Naive thymus-derived CD8-positive, alpha-beta T cell (primary cell): ENCODE measurements around the gene DNAH1. TPM values are rescaled to one million over a fixed set of nuclear protein-coding genes. Genes with fewer than 3 reads are reported as not detected.
"Not testable (repeated sequence)": the region's sequence is repeated elsewhere in the genome, so short reads cannot be mapped to it uniquely, and the experiment has no call there.

Source experiments
- ATAC-seq, 2 donors: fragments of 150-1000 bp; cut with Tn5 transposase in 1 of 2; sonication (Bioruptor Pico), chemical (Tn5 transposase) in 1 of 2; 1 replicate in 1 of 2; 2 replicates in 1 of 2; pipeline ENCODE4 v1.10.0; 2021; ENCODE audit warnings: mild to moderate bottlenecking in 2 of 2, moderate library complexity in 2 of 2
- POLR2A ChIA-PET: fragments of 350-600 bp; sonication (Branson Sonifier 250); formaldehyde crosslinking; loops from one replicate; lab custom pipeline; 2021; ENCODE audit warnings: antibody characterized with exemption; lab: Charles Lee
- DNase-seq, 10 donors: peaks; one replicate each; pipeline versions ENCODE4 v3.0.0 to v3.0.0-alpha.2; 2020 to 2022
- H3K27ac Mint-ChIP-seq, 10 donors: one replicate each; pipeline ENCODE4 v1.8.0; 2020 to 2022; ENCODE audit warnings: mild to moderate bottlenecking in 10 of 10, mixed read lengths in 10 of 10, moderate library complexity in 4 of 10, inconsistent platforms in 1 of 10
- H3K27me3 Mint-ChIP-seq, 5 donors: one replicate each; pipeline ENCODE4 v1.8.0; 2021 to 2022; ENCODE audit warnings: mixed read lengths in 5 of 5
- H3K36me3 Mint-ChIP-seq, 3 donors: one replicate each; pipeline ENCODE4 v1.8.0; 2020 to 2022; ENCODE audit warnings: mixed read lengths in 3 of 3, mild to moderate bottlenecking in 2 of 3, inconsistent platforms in 1 of 3
- H3K4me1 Mint-ChIP-seq, 4 donors: one replicate each; pipeline ENCODE4 v1.8.0; 2021 to 2022; ENCODE audit warnings: mixed read lengths in 4 of 4
- H3K4me3 Mint-ChIP-seq, 10 donors: one replicate each; pipeline ENCODE4 v1.8.0; 2020 to 2022; ENCODE audit warnings: mild to moderate bottlenecking in 10 of 10, mixed read lengths in 10 of 10, moderate library complexity in 6 of 10, inconsistent platforms in 1 of 10
- H3K9me3 Mint-ChIP-seq, 9 donors: one replicate each; pipeline ENCODE4 v1.8.0; 2020 to 2022; ENCODE audit warnings: mixed read lengths in 9 of 9, mild to moderate bottlenecking in 3 of 9, inconsistent platforms in 1 of 9, moderate library complexity in 1 of 9
- polyA plus RNA-seq, 3 donors: library from polyadenylated mRNA; unstranded; fragments of 300-500 nt; fragmentation: Illumina TruSeq; gene quantifications; one replicate each; pipeline ENCODE4 v1.2.3, GENCODE V29; 2021
- total RNA-seq, 8 experiments: library from RNA in 2 of 8; stranded (reverse) in 2 of 8; gene quantifications; one replicate each; pipeline ENCODE4 v1.2.3 and lab custom pipeline; 2021 to 2026

The DNAH1 gene
- total RNA-seq, result 10 to 100 TPM; 39.4 to 41.4 TPM
- polyA plus RNA-seq, result 1 to 10 TPM in 2 of 3 donors, under 1 TPM in 1; 0.21 to 1.3 (median 1.1) TPM
- 52.7 to 273 (median 113) reads per million in 6 experiments for total RNA-seq (lab: John Stamatoyannopoulos, UW)

DNA sequence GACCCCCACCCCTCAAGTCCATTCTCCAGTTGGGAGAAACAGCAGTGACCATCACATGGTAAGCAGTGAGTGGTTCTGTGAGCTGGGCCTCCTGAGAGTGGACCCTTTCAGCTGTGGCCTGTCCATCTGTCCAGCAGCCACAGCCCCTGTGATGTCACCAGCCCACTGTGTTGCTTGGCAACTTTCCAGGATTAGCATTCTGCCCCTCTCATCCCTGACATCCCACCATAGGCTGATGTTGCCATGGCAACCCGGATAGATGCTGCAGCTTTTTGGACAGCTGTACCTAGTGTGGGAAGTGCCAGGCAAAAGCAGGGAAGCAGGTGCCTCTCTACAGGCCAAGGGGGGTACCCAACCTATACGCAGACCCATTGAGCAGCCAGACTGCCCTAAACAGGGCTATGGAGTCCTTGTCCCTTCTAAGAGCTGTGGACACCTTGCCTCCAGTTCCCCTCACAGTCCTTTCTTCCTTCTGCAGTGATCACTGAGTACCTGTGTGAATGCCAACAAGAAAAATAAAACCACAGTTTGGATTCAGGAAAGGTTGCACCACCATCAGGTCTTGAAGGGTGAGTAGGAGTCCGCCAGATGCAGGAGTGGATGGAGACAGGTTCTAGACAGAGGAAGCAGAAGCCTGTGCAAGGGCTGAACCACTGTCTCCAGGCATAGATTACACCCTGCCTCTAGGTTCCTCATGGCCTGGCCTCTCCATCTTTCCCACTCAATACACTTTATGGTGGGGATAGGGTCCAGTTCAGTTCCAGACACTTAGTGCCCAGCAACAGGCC, at the start of gene DNAH1:
TSS of gene DNAH1 (plus strand) at position 343 of the 788 bp plus-strand sequence. CDS start 6,124 bp downstream, outside the sequence.
- Mint-ChIP-seq H3K4me1 (peaks cover 15 to 45% (median 20%) of the 10 kb centered on the region in 4 donors), H3K4me3 (peak within 1 kb of the TSS in 9 of 10 donors; percentile 25 to 81 (median 62)), H3K36me3 (no peaks in the 10 kb centered on the region), H3K27me3 (no peaks in the 10 kb centered on the region), H3K9me3 (no peaks in the 10 kb centered on the region), H3K27ac (peak within 1 kb of the TSS in 8 of 10 donors; percentile 43 to 85 (median 64))
- POLR2A ChIA-PET, result no interaction called here
- DNase-seq (no peak), ATAC-seq (no peak)

DNA sequence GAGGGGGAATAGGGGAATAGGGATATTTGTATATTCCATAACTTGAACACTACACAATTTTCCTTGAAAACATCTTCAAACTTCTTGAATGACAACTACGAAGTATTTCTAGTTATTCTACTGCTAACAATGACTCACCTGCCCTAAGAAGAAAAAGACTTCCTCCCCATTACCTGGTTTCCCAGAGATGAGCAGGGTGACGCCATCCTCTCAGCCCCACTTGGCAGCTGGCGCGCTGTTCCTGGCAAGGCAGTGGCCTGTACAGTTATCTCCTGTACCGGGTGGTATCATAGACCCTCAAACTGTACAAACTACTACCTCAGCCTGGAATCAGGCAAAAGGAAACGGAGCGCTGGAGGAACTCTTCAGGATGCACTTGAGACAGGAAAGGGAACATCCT, 48.1 kb upstream of the DNAH1 start:
- Mint-ChIP-seq H3K9me3 (no peaks in the 10 kb centered on the region), H3K36me3 (peaks cover 20 to 95% (median 56%) of the 10 kb centered on the region in 3 donors), H3K27ac (peak overlapping the region; percentile 92 to 99 (median 96)), H3K4me3 (peak overlapping the region; percentile 40 to 96 (median 73)), H3K4me1 (peaks cover 42 to 92% (median 81%) of the 10 kb centered on the region in 4 donors), H3K27me3 (no peaks in the 10 kb centered on the region)
- peak; percentile 54 to 60 for ATAC-seq
- POLR2A ChIA-PET, result interaction anchor here (1.8 to 58.8 kb wide), 3 partner anchors 7 to 31 kb away, joined by 6 to 1841 read pairs (median 1452); partner anchors contain the start of genes GLYCTK, PPM1M, TLR9 and TWF2
- peak in 3 of 10 donors; percentile 43 to 69 (median 53) for DNase-seq

DNA sequence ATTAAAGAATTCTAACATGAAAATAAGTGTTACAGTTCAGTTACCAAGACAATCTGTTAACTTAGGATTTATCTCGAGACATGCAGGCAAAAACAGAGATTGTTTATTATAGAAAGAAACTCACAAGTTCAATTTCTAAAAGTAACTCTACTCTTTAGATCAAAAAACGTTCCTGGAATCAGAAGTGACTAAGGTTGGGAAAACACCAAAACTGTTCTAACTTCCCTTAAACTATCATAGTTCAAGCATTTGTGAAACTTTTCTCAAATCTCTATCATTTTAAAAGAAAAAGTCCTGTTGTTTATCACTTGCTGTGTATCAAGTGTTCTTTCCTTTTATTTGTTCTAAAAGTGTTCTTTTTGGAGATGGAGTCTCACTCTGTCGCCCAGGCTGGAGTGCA, 46.3 kb upstream of the DNAH1 start:
- Mint-ChIP-seq H3K36me3 (peaks cover 7 to 95% (median 48%) of the 10 kb centered on the region in 3 donors), H3K4me3 (peak overlapping the region; percentile 79 to 98 (median 93)), H3K27ac (peak overlapping the region; percentile 92 to 99 (median 97)), H3K9me3 (no peaks in the 10 kb centered on the region), H3K27me3 (no peaks in the 10 kb centered on the region), H3K4me1 (peaks cover 35 to 92% (median 80%) of the 10 kb centered on the region in 4 donors)
- POLR2A ChIA-PET, result interaction anchor here (1.8 to 58.8 kb wide), 3 partner anchors 9 to 33 kb away, joined by 6 to 1841 read pairs (median 1452); partner anchors contain the start of genes GLYCTK, PPM1M, TLR9 and TWF2
- ATAC-seq, result no peak
- no peak for DNase-seq

DNA sequence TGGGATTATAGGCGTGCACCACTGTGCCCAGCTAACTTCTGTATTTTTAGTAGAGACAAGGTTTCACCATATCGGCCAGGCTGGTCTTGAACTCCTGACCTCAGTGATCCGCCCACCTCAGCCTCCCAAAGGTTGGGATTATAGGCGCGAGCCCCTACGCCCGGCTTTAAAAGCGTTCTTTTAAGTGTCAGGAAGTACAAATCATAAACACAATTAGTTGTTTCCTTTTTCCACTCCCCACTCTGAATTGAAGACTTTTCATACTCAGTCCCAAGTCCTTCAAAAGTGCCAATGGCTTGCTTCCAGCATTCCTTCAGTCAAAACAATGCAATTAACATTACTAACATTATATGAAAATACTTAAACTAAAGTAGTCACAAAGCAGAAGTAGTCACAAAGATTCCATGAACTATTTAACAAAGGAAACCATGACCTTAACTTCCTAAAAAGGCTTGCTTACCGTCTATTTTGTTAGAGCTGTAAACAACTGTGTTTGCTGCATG, 45.8 kb upstream of the DNAH1 start:
- no peaks in the 10 kb centered on the region for H3K27me3 Mint-ChIP-seq
- DNase-seq (no peak), ATAC-seq (no peak)
- peaks cover 35 to 93% (median 82%) of the 10 kb centered on the region in 4 donors for H3K4me1 Mint-ChIP-seq
- POLR2A ChIA-PET, result interaction anchor here (45.0 to 58.8 kb wide), 2 partner anchors 13 to 33 kb away, joined by 1452 to 1841 read pairs; partner anchors contain the start of genes GLYCTK, PPM1M, TLR9 and TWF2
- no peaks in the 10 kb centered on the region for H3K9me3 Mint-ChIP-seq
- peaks cover 7 to 95% (median 46%) of the 10 kb centered on the region in 3 donors for H3K36me3 Mint-ChIP-seq
- H3K27ac Mint-ChIP-seq, result peak overlapping the region; percentile 92 to 99 (median 97)
- H3K4me3 Mint-ChIP-seq, result peak overlapping the region; percentile 79 to 98 (median 93)

DNA sequence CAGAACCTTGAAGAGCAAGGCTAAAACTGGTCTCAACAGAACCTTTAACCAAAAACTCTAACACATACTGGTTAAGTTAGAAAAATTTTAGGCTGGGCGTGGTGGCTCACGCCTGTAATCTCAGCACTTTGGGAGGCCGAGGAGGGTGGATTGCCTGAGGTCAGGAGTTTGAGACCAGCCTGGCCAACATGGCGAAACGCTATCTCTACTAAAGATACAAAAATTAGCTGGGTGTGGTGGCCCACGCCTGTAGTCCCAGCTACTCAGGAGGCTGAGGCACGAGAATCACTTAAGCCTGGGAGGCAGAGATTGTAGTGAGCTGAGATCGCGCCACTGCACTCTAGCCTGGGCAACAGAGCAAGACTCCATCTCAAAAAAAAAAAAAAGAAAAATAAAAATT, 43.9 kb upstream of the DNAH1 start:
- not testable (repeated sequence) for H3K27me3 Mint-ChIP-seq, H3K9me3 Mint-ChIP-seq, ATAC-seq, DNase-seq
- H3K4me3 Mint-ChIP-seq, result peak overlapping the region; percentile 79 to 98 (median 93)
- peaks cover 9 to 86% (median 39%) of the 10 kb centered on the region in 3 donors for H3K36me3 Mint-ChIP-seq
- POLR2A ChIA-PET, result interaction anchor here (0.7 to 58.8 kb wide), 5 partner anchors 9 to 289 kb away, joined by 3 to 1841 read pairs (median 23); partner anchors contain the start of genes ACY1, GLYCTK, PPM1M and TLR9
- peaks cover 38 to 98% (median 76%) of the 10 kb centered on the region in 4 donors for H3K4me1 Mint-ChIP-seq
- H3K27ac Mint-ChIP-seq, result peak overlapping the region; percentile 92 to 99 (median 97)

DNA sequence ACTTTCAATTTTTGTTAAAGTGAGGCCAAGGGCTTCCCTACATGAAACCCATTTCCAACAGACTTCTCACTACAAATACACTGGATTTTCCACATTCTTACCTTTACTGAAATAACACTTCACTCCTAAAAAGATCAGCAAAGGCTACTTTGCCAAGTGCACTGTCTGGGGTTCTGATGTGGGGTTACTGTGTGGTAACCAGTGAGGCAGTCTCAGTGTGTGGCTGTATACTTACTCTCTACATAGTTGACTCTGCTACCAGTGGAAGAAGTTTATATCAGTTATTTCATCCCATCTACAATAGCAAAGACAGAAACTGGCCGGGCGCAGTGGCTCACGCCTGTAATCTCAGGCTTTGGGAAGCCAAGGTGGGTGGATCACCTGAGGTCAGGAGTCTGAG, 43.3 kb upstream of the DNAH1 start:
- H3K27ac Mint-ChIP-seq, result peak overlapping the region; percentile 91 to 99 (median 97)
- peak; percentile 35 to 53 for ATAC-seq
- no peaks in the 10 kb centered on the region for H3K9me3 Mint-ChIP-seq
- H3K4me3 Mint-ChIP-seq, result peak overlapping the region; percentile 92 to 100 (median 96)
- peak in 1 of 10 donors; percentile 37 for DNase-seq
- no peaks in the 10 kb centered on the region for H3K27me3 Mint-ChIP-seq
- H3K4me1 Mint-ChIP-seq, result peaks cover 36 to 95% (median 72%) of the 10 kb centered on the region in 4 donors
- peaks cover 14 to 82% (median 37%) of the 10 kb centered on the region in 3 donors for H3K36me3 Mint-ChIP-seq
- POLR2A ChIA-PET, result interaction anchor here (0.6 to 58.8 kb wide), 6 partner anchors 10 to 289 kb away, joined by 3 to 1841 read pairs (median 18); partner anchors contain the start of genes ACY1, GLYCTK, PPM1M and TLR9

DNA sequence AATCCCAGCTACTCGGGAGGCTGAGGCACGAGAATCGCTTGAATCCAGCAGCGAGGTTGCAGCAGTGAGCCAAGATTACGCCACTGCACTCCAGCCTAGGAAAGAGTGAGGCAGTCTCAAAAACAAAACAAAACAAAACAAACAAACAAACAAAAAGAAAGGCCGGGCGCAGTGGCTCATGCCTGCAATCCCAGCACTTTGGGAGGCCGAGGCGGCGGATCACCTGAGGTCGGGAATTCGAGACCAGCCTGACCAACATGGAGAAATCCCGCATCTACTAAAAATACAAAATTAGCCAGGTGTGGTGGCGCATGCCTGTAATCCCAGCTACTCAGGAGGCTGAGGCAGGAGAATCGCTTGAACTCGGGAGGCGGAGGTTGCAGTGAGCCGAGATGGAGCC, 41.3 kb upstream of the DNAH1 start:
- not testable (repeated sequence) for H3K9me3 Mint-ChIP-seq, ATAC-seq, H3K27me3 Mint-ChIP-seq, DNase-seq
- Mint-ChIP-seq H3K4me3 (peak overlapping the region; percentile 92 to 100 (median 96)), H3K4me1 (peaks cover 36 to 89% (median 70%) of the 10 kb centered on the region in 4 donors), H3K27ac (peak overlapping the region; percentile 91 to 99 (median 97)), H3K36me3 (peaks cover 18 to 64% (median 32%) of the 10 kb centered on the region in 3 donors)
- POLR2A ChIA-PET, result interaction anchor here (0.9 to 21.1 kb wide), 5 partner anchors 7 to 65 kb away, joined by 4 to 1841 read pairs (median 7); partner anchors contain the start of genes GLYCTK, PPM1M, TLR9 and TWF2

DNA sequence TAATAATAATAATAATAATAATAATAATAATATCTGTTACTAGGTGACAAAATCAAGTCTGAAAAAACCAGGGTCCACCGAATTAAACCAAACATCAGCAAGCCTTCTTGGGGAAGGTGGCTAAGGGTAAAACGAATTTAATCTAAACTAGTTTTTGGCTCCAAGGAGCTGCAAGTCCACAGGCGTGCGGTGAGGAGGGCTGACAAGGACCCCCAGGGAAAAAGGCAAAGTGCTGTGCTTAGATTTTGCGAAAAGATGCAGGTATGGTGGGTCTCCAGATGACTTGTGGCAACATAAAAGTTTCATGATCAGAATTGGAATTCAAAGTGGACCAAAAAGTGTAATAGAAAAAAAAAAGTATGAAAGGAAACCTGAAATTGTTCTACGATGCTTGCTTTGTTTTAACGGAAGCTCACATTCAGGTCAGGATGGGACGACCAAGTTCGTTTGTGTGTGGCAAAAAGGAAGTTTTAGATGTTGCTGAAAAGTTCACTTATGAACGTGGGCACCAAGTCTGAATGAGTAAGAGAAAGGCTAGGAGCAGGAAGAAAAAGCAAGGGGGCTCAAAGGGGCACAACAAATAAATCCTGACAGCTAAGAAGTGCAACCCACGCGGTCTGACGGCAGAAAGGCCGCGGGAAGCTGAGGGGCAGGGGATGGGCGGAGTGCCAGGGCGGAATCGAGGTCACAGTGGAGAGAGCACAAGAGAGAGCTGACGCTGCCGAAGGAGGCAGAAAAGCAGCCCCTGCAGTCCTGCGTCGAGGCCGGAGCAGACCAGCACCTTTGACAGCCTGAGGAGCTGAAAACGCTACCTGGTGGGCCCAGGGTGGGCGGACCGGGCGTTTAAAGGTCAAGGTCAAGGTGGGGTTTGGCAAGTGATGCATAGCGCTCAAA, 38.8 kb upstream of the DNAH1 start:
- peaks cover 18 to 40% (median 22%) of the 10 kb centered on the region in 3 donors for H3K36me3 Mint-ChIP-seq
- POLR2A ChIA-PET, result interaction anchor here (0.6 to 21.1 kb wide), 7 partner anchors 11 to 431 kb away, joined by 3 to 1841 read pairs (median 5); partner anchors contain the start of genes ABHD14A, GLYCTK, PPM1M and TLR9
- H3K4me3 Mint-ChIP-seq, result peak overlapping the region; percentile 92 to 100 (median 96)
- DNase-seq, result peak; percentile 58 to 85 (median 68)
- no peaks in the 10 kb centered on the region for H3K9me3 Mint-ChIP-seq
- H3K4me1 Mint-ChIP-seq, result peaks cover 35 to 85% (median 67%) of the 10 kb centered on the region in 4 donors
- peak; percentile 5 to 19 for ATAC-seq
- peak overlapping the region; percentile 93 to 99 (median 97) for H3K27ac Mint-ChIP-seq
- H3K27me3 Mint-ChIP-seq, result no peaks in the 10 kb centered on the region

DNA sequence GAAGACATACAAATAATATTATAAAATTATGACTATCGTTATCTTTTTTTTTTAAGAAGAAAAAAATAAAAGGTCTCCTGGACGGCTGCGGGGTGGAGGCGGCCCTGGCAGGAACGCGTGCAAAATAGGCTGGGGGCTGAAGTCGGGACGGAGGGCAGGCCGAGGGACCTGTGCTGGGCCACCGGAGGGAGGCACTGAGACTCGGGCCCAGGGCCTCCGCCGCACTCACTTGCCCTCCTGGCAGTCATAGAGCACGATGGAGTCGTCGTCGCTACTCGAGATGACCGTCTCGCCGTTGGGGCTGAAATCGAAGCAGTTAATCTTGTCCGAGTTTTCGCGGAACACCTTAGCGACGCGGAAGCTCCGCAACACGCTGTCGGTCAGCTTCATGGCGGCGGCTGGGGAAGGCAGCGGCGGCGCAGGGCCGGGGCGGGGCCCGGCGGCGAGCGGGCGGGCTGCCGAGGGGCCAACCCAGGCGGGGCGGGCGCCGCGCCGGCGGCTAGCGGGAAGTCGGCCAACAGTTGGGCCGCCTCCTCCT, 38.1 kb upstream of the DNAH1 start:
- ATAC-seq, result peak; percentile 53 to 58
- Mint-ChIP-seq H3K27ac (peak overlapping the region; percentile 93 to 99 (median 98)), H3K27me3 (no peaks in the 10 kb centered on the region), H3K36me3 (peaks cover 15 to 33% (median 18%) of the 10 kb centered on the region in 3 donors), H3K4me1 (peaks cover 31 to 83% (median 65%) of the 10 kb centered on the region in 4 donors), H3K4me3 (peak overlapping the region; percentile 94 to 100 (median 97)), H3K9me3 (no peaks in the 10 kb centered on the region)
- POLR2A ChIA-PET, result interaction anchor here (0.7 to 21.1 kb wide), 9 partner anchors 11 to 222 kb away, joined by 3 to 1841 read pairs (median 6); partner anchors contain the start of genes DUSP7, GLYCTK, PPM1M and TLR9
- peak in 4 of 10 donors; percentile 43 to 64 (median 59) for DNase-seq

DNA sequence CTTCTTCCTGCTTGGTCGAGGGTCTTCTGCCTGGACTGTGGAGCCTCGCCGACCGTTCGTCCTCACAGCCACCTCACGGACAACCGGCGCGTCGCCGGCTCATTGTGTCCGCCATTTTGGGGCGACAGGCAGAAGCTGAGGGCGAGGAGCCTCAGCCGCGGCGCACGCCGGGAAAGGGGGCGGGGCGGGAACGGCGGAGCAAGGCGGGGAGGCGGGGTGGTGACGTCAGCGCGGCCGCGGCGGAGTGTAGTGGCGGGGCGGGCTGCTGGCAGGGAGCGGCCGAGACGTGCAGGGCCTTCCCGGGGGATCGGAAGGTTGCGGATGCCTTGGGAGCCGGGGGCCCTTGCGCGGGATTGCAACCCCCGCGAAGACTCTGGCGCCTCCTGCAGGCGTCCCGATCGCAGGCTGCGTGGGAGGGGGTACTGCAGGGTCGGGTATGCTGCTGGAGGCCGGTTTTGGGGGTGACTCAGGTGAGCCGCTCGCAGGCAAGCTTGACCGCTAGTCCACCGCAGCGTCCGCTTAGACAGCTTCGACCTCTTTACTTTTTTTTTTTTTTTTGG, 37.5 kb upstream of the DNAH1 start, which contains the start of gene WDR82:
TSS of gene WDR82 (minus strand) at position 140 of the 560 bp plus-strand sequence. CDS start 288 bp downstream, outside the sequence.
- H3K27me3 Mint-ChIP-seq, result no peaks in the 10 kb centered on the region
- H3K4me1 Mint-ChIP-seq, result peaks cover 32 to 83% (median 66%) of the 10 kb centered on the region in 4 donors
- no peaks in the 10 kb centered on the region for H3K9me3 Mint-ChIP-seq
- DNase-seq, result peak; percentile 93 to 99 (median 96)
- H3K4me3 Mint-ChIP-seq, result peak within 1 kb of the TSS; percentile 94 to 100 (median 97)
- ATAC-seq, result peak; percentile 71 to 80
- POLR2A ChIA-PET, result interaction anchor here (0.6 to 21.1 kb wide), 11 partner anchors 10 to 282 kb away, joined by 3 to 1841 read pairs (median 4); partner anchors contain the start of genes DUSP7, GLYCTK, PPM1M and TLR9
- peak within 1 kb of the TSS; percentile 93 to 99 (median 98) for H3K27ac Mint-ChIP-seq
- H3K36me3 Mint-ChIP-seq, result peaks cover 15 to 28% (median 18%) of the 10 kb centered on the region in 3 donors
